ENCODE data around the gene COP1. TPM values are rescaled to one million over a fixed set of nuclear protein-coding genes. Genes with fewer than 3 reads are reported as not detected.

The COP1 gene
- total RNA-seq, 4 donors from 2014 or later = 84.6 to 125 (median 106) TPM

DNA sequence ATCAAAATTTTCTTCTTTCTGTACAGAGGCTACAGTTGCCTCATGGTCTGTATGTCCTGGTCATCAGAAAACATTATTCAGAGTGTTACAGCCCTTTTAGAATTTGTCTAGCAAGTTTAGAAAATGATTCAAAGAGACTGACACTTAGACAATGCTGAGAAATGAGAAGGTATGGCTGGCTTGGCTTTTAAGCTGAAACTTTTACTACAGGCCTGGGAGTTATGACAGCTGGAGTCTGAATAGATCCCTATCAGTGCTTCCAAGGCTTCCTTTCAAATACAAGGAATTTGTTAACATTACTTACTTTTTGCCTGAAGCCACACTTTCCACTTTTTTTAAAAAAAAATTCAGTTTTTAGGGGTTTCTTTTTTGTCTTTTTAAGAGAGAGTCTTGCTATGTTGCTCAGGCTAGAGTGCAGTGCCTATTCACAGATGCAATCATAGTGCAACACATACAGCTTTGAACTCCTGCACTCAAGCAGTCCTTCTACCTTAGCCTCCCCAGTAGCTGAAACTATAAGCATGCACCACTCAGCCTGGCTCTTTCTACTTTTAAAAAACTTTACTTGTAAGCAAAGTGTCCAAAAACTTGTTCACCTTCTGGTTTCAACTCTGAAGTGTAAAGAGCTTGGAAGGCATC is 10.5 kb upstream of the COP1 start:
- no peak overlapping the region for H3K4me3 ChIP-seq
- H3K27me3 ChIP-seq = no peaks in the 10 kb centered on the region
- H3K36me3 ChIP-seq = no peaks in the 10 kb centered on the region
- no peaks in the 10 kb centered on the region for H3K4me1 ChIP-seq
- no peak for DNase-seq
- TF ChIP-seq, protein P1, sequence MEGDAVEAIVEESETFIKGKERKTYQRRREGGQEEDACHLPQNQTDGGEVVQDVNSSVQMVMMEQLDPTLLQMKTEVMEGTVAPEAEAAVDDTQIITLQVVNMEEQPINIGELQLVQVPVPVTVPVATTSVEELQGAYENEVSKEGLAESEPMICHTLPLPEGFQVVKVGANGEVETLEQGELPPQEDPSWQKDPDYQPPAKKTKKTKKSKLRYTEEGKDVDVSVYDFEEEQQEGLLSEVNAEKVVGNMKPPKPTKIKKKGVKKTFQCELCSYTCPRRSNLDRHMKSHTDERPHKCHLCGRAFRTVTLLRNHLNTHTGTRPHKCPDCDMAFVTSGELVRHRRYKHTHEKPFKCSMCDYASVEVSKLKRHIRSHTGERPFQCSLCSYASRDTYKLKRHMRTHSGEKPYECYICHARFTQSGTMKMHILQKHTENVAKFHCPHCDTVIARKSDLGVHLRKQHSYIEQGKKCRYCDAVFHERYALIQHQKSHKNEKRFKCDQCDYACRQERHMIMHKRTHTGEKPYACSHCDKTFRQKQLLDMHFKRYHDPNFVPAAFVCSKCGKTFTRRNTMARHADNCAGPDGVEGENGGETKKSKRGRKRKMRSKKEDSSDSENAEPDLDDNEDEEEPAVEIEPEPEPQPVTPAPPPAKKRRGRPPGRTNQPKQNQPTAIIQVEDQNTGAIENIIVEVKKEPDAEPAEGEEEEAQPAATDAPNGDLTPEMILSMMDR (IDR thresholded peaks at IDR 0.05) = no peak
- no peak for TF ChIP-seq POLR2A (IDR thresholded peaks at IDR 0.05)
- no peaks in the 10 kb centered on the region for H3K9me3 ChIP-seq
- H3K27ac ChIP-seq = no peak overlapping the region

DNA sequence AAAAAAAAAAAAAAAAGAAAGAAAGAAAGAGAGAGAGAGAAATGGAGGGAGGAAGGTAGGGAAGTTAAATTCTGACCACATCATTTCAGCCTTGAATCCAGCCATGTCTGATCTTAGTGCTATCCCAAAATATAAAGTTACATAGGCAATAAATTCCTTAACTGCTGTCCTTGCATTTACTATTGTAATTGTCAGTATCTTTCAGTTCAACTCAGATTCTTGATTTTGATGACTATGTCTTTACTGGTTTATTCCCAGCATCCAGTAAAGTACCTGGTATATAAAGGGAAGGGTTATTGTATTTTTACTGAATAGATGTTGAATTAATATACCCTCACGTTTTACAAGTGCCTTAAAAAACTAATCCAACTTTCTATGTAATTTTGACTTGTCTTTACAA is 8.9 kb upstream of the COP1 start:
- Histone ChIP-seq H3K27me3 (no peaks in the 10 kb centered on the region), H3K9me3 (no peaks in the 10 kb centered on the region), H3K27ac (no peak overlapping the region), H3K36me3 (no peaks in the 10 kb centered on the region), H3K4me1 (no peaks in the 10 kb centered on the region), H3K4me3 (no peak overlapping the region)
- DNase-seq = no peak
- TF ChIP-seq, protein P1 (IDR thresholded peaks at IDR 0.05) = no peak
- TF ChIP-seq POLR2A (IDR thresholded peaks at IDR 0.05) = no peak

DNA sequence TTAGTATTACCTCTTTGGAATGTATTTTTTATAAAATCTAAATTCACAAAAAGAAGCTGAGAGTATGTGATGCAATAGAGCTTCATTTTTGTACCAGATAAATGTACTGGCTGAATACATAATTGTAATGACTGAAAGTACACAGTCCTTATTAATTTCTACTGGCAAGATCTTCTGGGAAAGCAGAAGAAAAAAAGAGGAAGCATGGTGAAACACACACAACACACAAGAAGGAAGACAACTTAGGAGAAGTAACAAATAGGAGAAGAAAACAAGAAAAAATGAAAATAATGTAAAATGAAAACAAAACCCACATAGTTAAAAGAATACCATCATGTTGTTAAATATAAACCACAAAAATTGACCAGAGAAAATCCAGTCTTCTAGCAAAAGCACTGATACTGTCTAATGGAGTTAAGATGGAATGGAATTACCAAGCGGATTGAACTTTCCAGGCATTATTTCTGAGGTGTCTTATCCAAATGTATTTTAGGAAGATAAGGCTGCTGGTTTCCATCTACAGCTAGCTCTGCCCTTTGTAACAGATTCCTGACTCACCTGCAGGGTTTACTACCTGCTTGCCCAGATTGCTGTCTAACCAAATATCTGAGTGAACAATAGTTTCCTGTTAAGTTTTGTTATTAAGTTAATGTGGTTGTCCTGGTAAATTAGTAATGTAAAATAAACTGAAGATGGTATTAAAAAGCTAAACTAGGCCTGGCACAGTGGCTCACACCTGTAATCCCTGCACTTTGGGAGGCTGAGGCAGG is 4.5 kb upstream of the COP1 start:
- TF ChIP-seq POLR2A (IDR thresholded peaks at IDR 0.05) = no peak
- TF ChIP-seq, protein P1 (IDR thresholded peaks at IDR 0.05) = no peak
- Histone ChIP-seq H3K9me3 (no peaks in the 10 kb centered on the region), H3K4me1 (peaks cover 0 to 4% (median 0%) of the 10 kb centered on the region in 4 donors), H3K27me3 (no peaks in the 10 kb centered on the region), H3K36me3 (no peaks in the 10 kb centered on the region), H3K27ac (peak overlapping the region in 1 of 4 donors; percentile 50), H3K4me3 (no peak overlapping the region)
- DNase-seq = no peak

DNA sequence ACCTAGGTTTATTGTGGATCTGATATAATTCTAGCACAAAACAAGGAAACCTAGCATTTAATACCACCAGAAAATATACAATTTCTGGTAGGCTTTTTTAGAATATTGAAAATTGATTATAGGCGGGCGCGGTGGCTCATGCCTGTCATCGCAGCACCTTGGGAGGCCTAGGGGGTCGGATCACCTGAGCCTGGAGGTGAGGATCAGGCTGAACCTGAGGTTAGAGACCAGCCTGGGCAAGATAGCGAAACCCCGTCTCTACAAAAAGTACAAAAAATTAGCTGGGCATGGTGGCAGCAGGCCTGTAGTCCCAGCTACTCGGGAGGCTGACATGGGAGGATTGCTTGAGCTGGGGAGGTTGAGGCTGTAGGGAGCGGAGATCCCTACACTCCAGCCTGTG is 948 bp upstream of the COP1 start:
- no peak for DNase-seq
- Histone ChIP-seq H3K27ac (peak overlapping the region in 3 of 4 donors; percentile 88 to 98 (median 98)), H3K4me3 (peak overlapping the region; percentile 53 to 97 (median 88)), H3K27me3 (no peaks in the 10 kb centered on the region), H3K9me3 (no peaks in the 10 kb centered on the region), H3K4me1 (peaks cover 0 to 27% (median 9%) of the 10 kb centered on the region in 4 donors), H3K36me3 (no peaks in the 10 kb centered on the region)
- TF ChIP-seq, protein P1 (IDR thresholded peaks at IDR 0.05) = no peak
- TF ChIP-seq POLR2A (IDR thresholded peaks at IDR 0.05) = no peak

DNA sequence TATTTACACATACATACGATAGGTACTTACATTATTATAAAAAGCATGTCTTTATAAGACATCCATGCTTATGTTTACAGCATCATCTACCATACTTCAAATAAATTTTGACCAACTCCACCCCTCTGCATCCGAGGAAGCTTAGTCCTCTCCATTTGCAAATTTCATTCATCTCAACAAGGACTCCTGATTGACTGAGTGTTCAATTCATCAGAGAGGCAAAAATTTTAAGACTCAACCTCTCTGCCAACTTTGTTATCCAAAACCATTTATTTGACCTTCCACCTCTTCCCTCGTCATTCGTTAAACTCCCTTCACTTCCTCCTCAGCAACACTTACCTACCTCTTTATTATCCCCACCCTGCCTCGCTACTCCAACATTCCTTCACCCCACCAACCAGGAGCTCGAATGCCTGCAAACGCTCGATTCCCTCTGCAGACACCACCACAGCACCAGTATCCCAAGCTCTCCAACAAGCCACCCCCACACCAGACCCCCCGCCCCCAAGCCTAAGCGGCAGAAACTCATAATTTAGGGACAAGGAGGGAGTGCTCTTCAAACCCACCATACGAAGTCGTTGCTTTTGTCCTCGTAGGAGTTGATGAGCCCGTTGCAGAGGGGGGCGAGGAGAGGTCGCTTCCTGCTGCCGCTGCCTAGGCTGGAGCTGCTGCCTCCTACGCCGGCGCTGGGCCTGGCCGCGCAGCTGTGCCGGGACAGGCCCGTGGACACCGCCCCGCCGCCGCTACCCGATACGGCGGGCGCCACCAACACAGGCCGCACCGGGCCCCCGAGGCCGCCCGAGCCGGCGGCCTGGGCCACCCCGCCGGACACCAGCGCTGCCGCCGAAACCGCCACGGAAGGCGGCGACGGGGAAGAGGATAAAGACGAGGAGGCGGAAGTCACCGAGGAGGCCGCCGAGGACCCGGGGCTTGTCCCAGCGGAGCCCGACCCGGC is 803 bp downstream of the COP1 start:
- Histone ChIP-seq H3K4me1 (peaks cover 0 to 29% (median 9%) of the 10 kb centered on the region in 4 donors), H3K4me3 (peak overlapping the region; percentile 53 to 97 (median 88)), H3K9me3 (no peaks in the 10 kb centered on the region), H3K36me3 (no peaks in the 10 kb centered on the region), H3K27me3 (no peaks in the 10 kb centered on the region), H3K27ac (peak overlapping the region; percentile 88 to 98 (median 98))
- peak in 2 of 3 donors; percentile 50 to 78 for DNase-seq
- TF ChIP-seq, protein P1 (IDR thresholded peaks at IDR 0.05) = no peak
- peak; percentile 21 to 42 for TF ChIP-seq POLR2A (IDR thresholded peaks at IDR 0.05)
